ENCODE results near the gene PUS10.
A peak's percentile ranks its signal among the peaks of the same experiment; 100 is the strongest.
"Not testable (repeated sequence)": the region's sequence is repeated elsewhere in the genome, so short reads cannot be mapped to it uniquely, and the experiment has no call there.

Gene PUS10

DNA sequence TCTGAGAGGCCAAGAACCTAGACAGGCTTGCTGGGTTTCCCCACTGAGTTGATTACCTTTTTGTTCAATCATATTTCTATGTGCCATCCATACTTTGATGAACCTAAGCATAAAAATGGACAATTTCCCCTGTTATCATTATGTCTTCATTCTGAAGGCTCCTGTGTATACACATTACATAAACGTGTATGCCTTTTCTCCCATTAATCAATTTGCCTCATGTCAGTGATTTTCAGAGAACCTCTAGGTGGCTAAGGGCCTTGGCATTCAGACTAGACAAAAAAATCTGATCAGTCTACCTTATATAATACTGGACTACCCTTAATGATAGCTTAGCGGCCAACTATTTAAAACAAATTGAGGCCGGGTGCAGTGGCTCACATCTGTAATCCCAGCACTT, 4.7 kb downstream of the PUS10 start:
- DNase-seq (ENCODE audit: low read depth, low spot score): no peak

- DNase-seq (ENCODE audit: low read depth, low spot score): not testable (repeated sequence)
Observed at GRCh38 chr2:61012303-61012702, 5.8 kb downstream of the PUS10 start.

- no peak for DNase-seq (ENCODE audit: low read depth, low spot score)
Observed at GRCh38 chr2:61011678-61012077, 6.4 kb downstream of the PUS10 start.

- DNase-seq (ENCODE audit: low read depth, low spot score): no peak
Observed at GRCh38 chr2:61009355-61009754, 8.7 kb downstream of the PUS10 start.

GRCh38 chr2:61006486-61007105, 11.5 kb downstream of the PUS10 start:
- no peak for DNase-seq (ENCODE audit: low read depth, low spot score)

- DNase-seq (ENCODE audit: low read depth, low spot score): no peak
Observed at GRCh38 chr2:61005736-61006135, 12.3 kb downstream of the PUS10 start.

- DNase-seq (ENCODE audit: low read depth, low spot score): no peak
Observed at GRCh38 chr2:60998628-60999545, 19.2 kb downstream of the PUS10 start.

- no peak for DNase-seq (ENCODE audit: low read depth, low spot score)
Observed at GRCh38 chr2:60994131-60994530, 23.9 kb downstream of the PUS10 start.

GRCh38 chr2:60992985-60993392, 25.1 kb downstream of the PUS10 start:
- no peak for DNase-seq (ENCODE audit: low read depth, low spot score)

- no peak for DNase-seq (ENCODE audit: low read depth, low spot score)
Observed at GRCh38 chr2:60991644-60992043, 26.4 kb downstream of the PUS10 start.

DNA sequence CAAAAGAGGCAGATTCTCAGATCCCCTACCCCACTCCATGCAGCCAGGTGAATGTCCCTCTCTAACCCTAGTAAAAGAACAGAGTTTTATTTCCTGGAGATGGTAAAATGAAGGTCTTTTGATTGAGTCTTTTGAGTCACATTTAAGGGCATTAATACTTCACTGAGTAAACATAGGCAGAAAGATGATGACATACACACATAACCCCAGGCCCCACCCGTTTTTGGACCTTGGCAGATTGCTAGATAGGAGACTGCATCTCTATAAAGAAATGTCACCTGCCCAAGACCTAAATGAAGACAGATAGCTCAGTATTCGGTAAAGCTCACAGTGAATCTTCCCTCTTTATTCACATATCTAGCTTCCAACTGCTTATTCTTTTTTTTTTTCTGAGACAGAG, 28.8 kb downstream of the PUS10 start:
- no peak for DNase-seq (ENCODE audit: low read depth, low spot score)

GRCh38 chr2:60987656-60988055, 30.4 kb downstream of the PUS10 start:
- DNase-seq (ENCODE audit: low read depth, low spot score): not testable (repeated sequence)

- DNase-seq (ENCODE audit: low read depth, low spot score): no peak
Observed at GRCh38 chr2:60987041-60987440, 31.0 kb downstream of the PUS10 start.

- no peak for DNase-seq (ENCODE audit: low read depth, low spot score)
Observed at GRCh38 chr2:60984720-60985119, 33.3 kb downstream of the PUS10 start.

DNA sequence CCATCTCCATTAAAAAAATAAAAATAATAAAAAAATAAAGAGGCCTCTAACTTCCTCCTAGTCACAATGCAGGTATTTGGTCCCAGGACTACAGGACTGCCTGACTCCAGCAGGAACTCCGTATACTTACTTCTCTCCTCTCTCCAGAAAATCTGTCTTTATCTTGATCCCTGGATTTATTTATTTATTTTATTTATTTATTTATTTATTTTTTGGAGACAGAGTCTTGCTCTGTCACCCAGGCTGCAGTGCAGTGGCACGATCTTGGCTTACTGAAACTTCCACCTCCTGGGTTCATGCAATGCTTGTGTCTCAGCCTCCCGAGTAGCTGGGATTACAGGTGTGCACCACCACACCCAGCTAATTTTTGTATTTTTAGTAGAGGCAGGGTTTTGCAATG, 36.0 kb downstream of the PUS10 start:
- not testable (repeated sequence) for DNase-seq (ENCODE audit: low read depth, low spot score)

DNA sequence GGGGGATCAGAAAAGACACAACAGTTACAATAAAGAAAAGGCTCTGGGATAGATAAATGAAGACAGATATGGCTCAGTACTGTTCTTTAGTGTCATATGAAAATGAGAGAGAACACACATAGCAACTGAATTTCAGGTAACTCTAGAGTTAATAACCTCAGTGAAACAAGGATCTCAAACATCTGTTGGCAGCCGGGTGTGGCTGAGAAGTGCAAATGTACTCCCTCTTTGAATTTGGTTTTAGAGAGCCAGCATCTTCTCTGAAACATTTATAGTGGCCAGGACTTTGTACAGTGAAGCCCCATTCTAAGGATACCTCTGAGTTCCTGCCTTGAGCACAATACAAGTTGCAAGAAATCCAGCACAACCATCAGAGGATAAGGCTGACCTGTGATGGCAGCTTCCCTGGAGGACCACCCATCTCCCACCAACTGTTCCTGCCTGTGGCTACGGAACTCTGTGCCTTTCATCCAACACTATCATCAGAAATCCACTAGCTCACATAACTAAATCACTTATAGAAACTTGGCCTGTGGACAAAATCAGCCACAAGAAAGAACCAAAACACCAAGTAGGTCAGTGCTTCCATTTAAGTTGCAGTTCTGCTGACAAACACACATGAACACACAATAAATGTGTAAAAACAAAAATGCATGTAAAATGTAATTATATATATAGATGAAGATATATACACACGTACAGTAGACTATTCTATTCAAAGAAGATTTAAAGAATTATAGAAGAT, 37.8 kb downstream of the PUS10 start:
- DNase-seq (ENCODE audit: low read depth, low spot score): no peak

DNA sequence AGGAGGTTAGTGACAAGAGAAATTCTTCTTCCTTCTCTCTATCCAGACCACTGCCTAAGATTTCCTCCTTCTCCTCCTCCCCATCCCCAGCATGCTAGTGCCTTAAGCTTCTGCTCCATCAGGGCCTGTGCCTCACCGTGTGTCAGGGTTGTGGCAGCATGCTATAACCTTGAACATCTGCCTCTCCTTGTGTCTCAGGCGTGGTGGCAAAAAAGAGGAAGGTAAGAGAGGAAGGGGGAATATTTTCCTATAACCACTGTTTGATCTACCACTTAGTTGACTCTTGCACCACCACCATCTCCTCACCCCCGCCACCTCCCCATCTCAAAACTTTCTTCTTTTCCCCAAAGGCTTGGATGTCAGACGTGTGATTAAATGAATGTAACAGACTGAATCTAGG, 38.8 kb downstream of the PUS10 start:
- no peak for DNase-seq (ENCODE audit: low read depth, low spot score)

- DNase-seq (ENCODE audit: low read depth, low spot score): no peak
Observed at GRCh38 chr2:60977562-60977895, 40.5 kb downstream of the PUS10 start.

GRCh38 chr2:60976875-60977561, 41.0 kb downstream of the PUS10 start:
- no peak for DNase-seq (ENCODE audit: low read depth, low spot score)

DNA sequence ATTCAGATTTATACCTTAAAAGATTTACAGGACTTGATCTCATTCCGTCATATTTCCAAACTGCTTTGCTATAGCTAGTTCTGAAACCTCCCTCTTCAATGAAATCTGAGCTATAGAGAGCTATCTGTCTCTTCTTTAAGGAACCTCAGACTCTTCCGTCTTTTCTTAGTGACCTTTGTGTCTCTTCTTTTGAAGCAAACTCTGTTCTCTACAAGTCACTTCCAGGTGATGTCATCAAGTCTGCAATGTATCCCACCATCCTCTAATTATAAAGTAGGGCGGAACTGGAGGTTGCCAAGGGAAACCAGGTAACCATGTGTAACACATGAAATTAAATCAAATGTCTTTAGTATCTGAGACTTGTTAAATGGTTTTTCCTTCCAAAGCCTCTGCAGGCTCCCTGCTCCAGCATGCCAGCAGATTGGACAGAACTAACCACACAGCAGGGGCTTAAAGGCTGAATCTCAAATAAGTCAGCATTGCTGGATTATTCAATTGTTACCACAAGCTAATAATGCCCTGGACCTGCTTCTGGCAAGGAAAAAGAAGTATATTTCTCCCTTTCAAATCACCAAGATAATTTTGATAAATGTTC, 41.7 kb downstream of the PUS10 start:
- DNase-seq (ENCODE audit: low read depth, low spot score): no peak

DNA sequence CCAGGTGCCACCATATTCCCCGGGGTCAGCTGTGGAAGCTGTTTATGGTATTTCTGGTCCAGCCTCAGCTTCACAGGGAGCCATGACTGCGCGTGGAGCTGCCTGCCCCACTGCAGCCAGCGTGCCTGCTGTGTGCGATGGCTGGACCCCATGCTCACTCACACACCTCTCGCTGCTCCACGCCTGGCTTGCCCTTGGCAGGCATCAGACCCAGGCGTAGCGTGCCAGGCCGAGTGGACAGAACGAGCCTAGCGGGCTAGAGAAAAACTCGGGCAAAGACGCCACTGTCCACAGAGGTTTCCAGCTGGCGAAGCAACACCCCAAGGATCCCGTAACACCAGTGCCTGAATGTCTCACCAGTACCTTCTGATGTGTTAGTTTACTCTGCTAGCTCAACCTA, 43.4 kb downstream of the PUS10 start:
- DNase-seq (ENCODE audit: low read depth, low spot score): no peak

GRCh38 chr2:60973705-60974104, 44.4 kb downstream of the PUS10 start:
- DNase-seq (ENCODE audit: low read depth, low spot score): peak; percentile 10

Data from ELF-1 (cell line).